GM12892 (cell line): ENCODE results near the gene GRAP.
"Not testable (repeated sequence)": the region's sequence is repeated elsewhere in the genome, so short reads cannot be mapped to it uniquely, and the experiment has no call there.

ENCODE experiments used
- POLR2A ChIP-seq: IDR thresholded peaks from 2 replicates; pipeline ENCODE4 v1.6.1; 2011; ENCODE audit warnings: low read depth, low read length, control low read depth
- POLR2AphosphoS5 ChIP-seq: IDR thresholded peaks from 2 replicates; pipeline ENCODE4 v1.6.1; 2011; ENCODE audit warnings: low read depth, low read length, control low read depth
- TAF1 ChIP-seq: IDR thresholded peaks from 2 replicates; pipeline ENCODE4 v1.6.1; 2011; ENCODE audit warnings: low read depth, mild to moderate bottlenecking, control low read depth, low read length, borderline replicate concordance

- TF ChIP-seq POLR2A, POLR2AphosphoS5, TAF1: not testable (repeated sequence)
Observed at GRCh38 chr17:19032377-19032988, 14.3 kb downstream of the GRAP start.
